ENCODE data around the gene TMEM182. TPM values are rescaled to one million over a fixed set of nuclear protein-coding genes. Genes with fewer than 3 reads are reported as not detected.

Gene TMEM182
- total RNA-seq, result 1 to 10 TPM; 1.1 to 2.5 (median 1.4) TPM

- no peak for DNase-seq
- H3K9me3 ChIP-seq, result no peaks in the 10 kb centered on the region
- no peaks in the 10 kb centered on the region for H3K36me3 ChIP-seq
- H3K27ac ChIP-seq, result no peak within 1 kb of the TSS
- TF ChIP-seq CTCF (IDR thresholded peaks at IDR 0.05), result no peak
- no peak for TF ChIP-seq POLR2A (IDR thresholded peaks at IDR 0.05)
- no peaks in the 10 kb centered on the region for H3K27me3 ChIP-seq
- no peak within 1 kb of the TSS for H3K4me3 ChIP-seq
- no peaks in the 10 kb centered on the region for H3K4me1 ChIP-seq
Measured at GRCh38 chr2:102761763-102762162, at the start of gene TMEM182. TMEM182 (plus strand) TSS chr2:102762031; CDS start chr2:102762218, 187 bp downstream.

- no peak for DNase-seq
- H3K9me3 ChIP-seq, result no peaks in the 10 kb centered on the region
- H3K27me3 ChIP-seq, result no peaks in the 10 kb centered on the region
- H3K36me3 ChIP-seq, result peaks cover 0 to 48% (median 0%) of the 10 kb centered on the region in 3 donors
- H3K27ac ChIP-seq, result no peak overlapping the region
- TF ChIP-seq POLR2A (IDR thresholded peaks at IDR 0.05) (no peak), CTCF (IDR thresholded peaks at IDR 0.05) (no peak)
- H3K4me3 ChIP-seq, result no peak overlapping the region
- no peaks in the 10 kb centered on the region for H3K4me1 ChIP-seq
Measured at GRCh38 chr2:102717308-102718018, 44.4 kb upstream of the TMEM182 start.

- H3K36me3 ChIP-seq, result peaks cover 0 to 59% (median 0%) of the 10 kb centered on the region in 3 donors
- no peaks in the 10 kb centered on the region for H3K27me3 ChIP-seq
- TF ChIP-seq CTCF (IDR thresholded peaks at IDR 0.05) (no peak), POLR2A (IDR thresholded peaks at IDR 0.05) (no peak)
- no peaks in the 10 kb centered on the region for H3K4me1 ChIP-seq
- H3K9me3 ChIP-seq, result no peaks in the 10 kb centered on the region
- H3K27ac ChIP-seq, result no peak overlapping the region
- no peak overlapping the region for H3K4me3 ChIP-seq
- no peak for DNase-seq
Measured at GRCh38 chr2:102718387-102719316, 43.2 kb upstream of the TMEM182 start.

GRCh38 chr2:102724016-102724490 lies 37.8 kb upstream of the TMEM182 start:
- H3K4me3 ChIP-seq, result no peak overlapping the region
- H3K4me1 ChIP-seq, result no peaks in the 10 kb centered on the region
- H3K27me3 ChIP-seq, result no peaks in the 10 kb centered on the region
- TF ChIP-seq CTCF (IDR thresholded peaks at IDR 0.05), result no peak
- TF ChIP-seq POLR2A (IDR thresholded peaks at IDR 0.05), result no peak
- H3K27ac ChIP-seq, result no peak overlapping the region
- H3K36me3 ChIP-seq, result peaks cover 0 to 85% (median 0%) of the 10 kb centered on the region in 3 donors
- no peaks in the 10 kb centered on the region for H3K9me3 ChIP-seq
- no peak for DNase-seq

- H3K36me3 ChIP-seq, result peaks cover 0 to 81% (median 0%) of the 10 kb centered on the region in 3 donors
- TF ChIP-seq POLR2A (IDR thresholded peaks at IDR 0.05) (no peak), CTCF (IDR thresholded peaks at IDR 0.05) (no peak)
Measured at GRCh38 chr2:102724553-102724952, 37.3 kb upstream of the TMEM182 start.

More at GRCh38 chr2:102724553-102724952, 37.3 kb upstream of the TMEM182 start:
- Histone ChIP-seq H3K9me3 (no peaks in the 10 kb centered on the region), H3K4me3 (no peak overlapping the region), H3K27ac (no peak overlapping the region), H3K27me3 (no peaks in the 10 kb centered on the region), H3K4me1 (no peaks in the 10 kb centered on the region)
- DNase-seq, result no peak

Measured in Peyer's patch (tissue), 4 donors.